ENCODE data around the gene ANAPC7.

GRCh38 chr12:110339184-110339952 lies 64.1 kb downstream of the ANAPC7 start:
- TF ChIP-seq, protein P1, sequence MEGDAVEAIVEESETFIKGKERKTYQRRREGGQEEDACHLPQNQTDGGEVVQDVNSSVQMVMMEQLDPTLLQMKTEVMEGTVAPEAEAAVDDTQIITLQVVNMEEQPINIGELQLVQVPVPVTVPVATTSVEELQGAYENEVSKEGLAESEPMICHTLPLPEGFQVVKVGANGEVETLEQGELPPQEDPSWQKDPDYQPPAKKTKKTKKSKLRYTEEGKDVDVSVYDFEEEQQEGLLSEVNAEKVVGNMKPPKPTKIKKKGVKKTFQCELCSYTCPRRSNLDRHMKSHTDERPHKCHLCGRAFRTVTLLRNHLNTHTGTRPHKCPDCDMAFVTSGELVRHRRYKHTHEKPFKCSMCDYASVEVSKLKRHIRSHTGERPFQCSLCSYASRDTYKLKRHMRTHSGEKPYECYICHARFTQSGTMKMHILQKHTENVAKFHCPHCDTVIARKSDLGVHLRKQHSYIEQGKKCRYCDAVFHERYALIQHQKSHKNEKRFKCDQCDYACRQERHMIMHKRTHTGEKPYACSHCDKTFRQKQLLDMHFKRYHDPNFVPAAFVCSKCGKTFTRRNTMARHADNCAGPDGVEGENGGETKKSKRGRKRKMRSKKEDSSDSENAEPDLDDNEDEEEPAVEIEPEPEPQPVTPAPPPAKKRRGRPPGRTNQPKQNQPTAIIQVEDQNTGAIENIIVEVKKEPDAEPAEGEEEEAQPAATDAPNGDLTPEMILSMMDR (conservative IDR thresholded peaks at IDR 0.05) = no peak
- no peak for TF ChIP-seq ZFX (IDR thresholded peaks at IDR 0.05)
